ENCODE measurements around the gene UBASH3A. TPM values are rescaled to one million over a fixed set of nuclear protein-coding genes. Genes with fewer than 3 reads are reported as not detected.

The UBASH3A gene
- total RNA-seq, 1 donor from 2014 or later = 1.5 TPM

GRCh38 chr21:42378418-42378817 is 25.3 kb upstream of the UBASH3A start:
- H3K27me3 ChIP-seq = no peaks in the 10 kb centered on the region
- DNase-seq = peak; percentile 30
- no peaks in the 10 kb centered on the region for H3K36me3 ChIP-seq
- H3K4me1 ChIP-seq = no peaks in the 10 kb centered on the region
- intact Hi-C loops (cut with DNase I) = no loop called here
- H3K27ac ChIP-seq = no peak overlapping the region
- no peak overlapping the region for H3K4me3 ChIP-seq
- no peaks in the 10 kb centered on the region for H3K9me3 ChIP-seq
- no peak for TF ChIP-seq CTCF (IDR thresholded peaks at IDR 0.05)
- ATAC-seq = no peak

- no peaks in the 10 kb centered on the region for H3K36me3 ChIP-seq
- DNase-seq = peak; percentile 13
- intact Hi-C loops (cut with DNase I) = no loop called here
- no peak for TF ChIP-seq CTCF (IDR thresholded peaks at IDR 0.05)
- no peak overlapping the region for H3K4me3 ChIP-seq
- no peaks in the 10 kb centered on the region for H3K27me3 ChIP-seq
- no peak overlapping the region for H3K27ac ChIP-seq
- no peak for ATAC-seq
- H3K4me1 ChIP-seq = no peaks in the 10 kb centered on the region
- no peaks in the 10 kb centered on the region for H3K9me3 ChIP-seq
These were observed 24.1 kb upstream of the UBASH3A start for GRCh38 chr21:42379426-42380215.

- Histone ChIP-seq H3K36me3 (no peaks in the 10 kb centered on the region), H3K27ac (no peak overlapping the region), H3K4me3 (no peak overlapping the region), H3K9me3 (no peaks in the 10 kb centered on the region), H3K27me3 (no peaks in the 10 kb centered on the region), H3K4me1 (no peaks in the 10 kb centered on the region)
- intact Hi-C loops (cut with DNase I) = no loop called here
- DNase-seq = no peak
- peak; percentile 66 for TF ChIP-seq CTCF (IDR thresholded peaks at IDR 0.05)
- ATAC-seq = peak; percentile 88
These were observed 22.2 kb upstream of the UBASH3A start for GRCh38 chr21:42381347-42381984.

- Histone ChIP-seq H3K9me3 (no peaks in the 10 kb centered on the region), H3K4me3 (no peak overlapping the region), H3K27ac (no peak overlapping the region), H3K36me3 (no peaks in the 10 kb centered on the region), H3K27me3 (no peaks in the 10 kb centered on the region), H3K4me1 (no peaks in the 10 kb centered on the region)
- no peak for TF ChIP-seq CTCF (IDR thresholded peaks at IDR 0.05)
- intact Hi-C loops (cut with DNase I) = no loop called here
- no peak for DNase-seq
- ATAC-seq = no peak
These were observed 20.8 kb upstream of the UBASH3A start for GRCh38 chr21:42382915-42383314.

- DNase-seq (no peak), ATAC-seq (no peak)
- no peak overlapping the region for H3K27ac ChIP-seq
- H3K27me3 ChIP-seq = no peaks in the 10 kb centered on the region
- intact Hi-C loops (cut with DNase I) = no loop called here
- no peak overlapping the region for H3K4me3 ChIP-seq
- no peaks in the 10 kb centered on the region for H3K4me1 ChIP-seq
- TF ChIP-seq CTCF (IDR thresholded peaks at IDR 0.05) = no peak
- no peaks in the 10 kb centered on the region for H3K36me3 ChIP-seq
- H3K9me3 ChIP-seq = no peaks in the 10 kb centered on the region
These were observed 20.4 kb upstream of the UBASH3A start for GRCh38 chr21:42383331-42383730.

All from upper lobe of right lung (tissue), 1 donor.